Endothelial cell of umbilical vein (primary cell): ENCODE results near the gene LBR. TPM values are rescaled to one million over a fixed set of nuclear protein-coding genes. Genes with fewer than 3 reads are reported as not detected.

Experiments used
- BruUV-seq: library from RNA; stranded (reverse); fragments of 400-500 nt; replicated peaks from 2 replicates; lab custom pipeline; 2021; lab: Mats Ljungman, UMichigan
- CTCF ChIA-PET: fragments of 300-600, 350-600 bp; sonication (Branson Sonifier 250); formaldehyde crosslinking; loops from one replicate; lab custom pipeline; 2021; ENCODE audit warnings: antibody characterized with exemption, inconsistent platforms; lab: Charles Lee
- POLR2A ChIA-PET: fragments of 300-600, 350-600 bp; sonication (Branson Sonifier 250); formaldehyde crosslinking; loops from one replicate; lab custom pipeline; 2021; ENCODE audit warnings: antibody characterized with exemption, inconsistent platforms; lab: Charles Lee
- DNase-seq: peaks from one replicate; pipeline ENCODE4 v3.0.0-alpha.2; 2011; ENCODE audit warnings: low read depth, low spot score
- FAIRE-seq: peaks from 2 replicates; lab custom pipeline; 2011; peaks lifted over from hg19 to GRCh38; lab: Jason Lieb, UNC
- H2AFZ ChIP-seq: 2 replicates; pipeline ENCODE4 v1.6.0; 2012; ENCODE audit warnings: low read depth, low read length, control low read depth, inconsistent platforms
- H3K27ac ChIP-seq: 2 replicates; pipeline ENCODE4 v1.5.1; 2011; ENCODE audit warnings: low read depth, mild to moderate bottlenecking, control low read depth, low read length, moderate library complexity; ENCODE audit not compliant: insufficient read depth
- H3K27me3 ChIP-seq, 2 experiments: 2 replicates each; pipeline versions ENCODE4 v1.6.0 to v1.6.1; 2011; ENCODE audit warnings: low read length in 2 of 2, mixed read lengths in 1 of 2; ENCODE audit not compliant: control insufficient read depth in 2 of 2, insufficient read depth in 2 of 2
- H3K36me3 ChIP-seq, 2 experiments: 2 replicates in 1 of 2; 3 replicates in 1 of 2; pipeline ENCODE4 v1.5.1; 2011; ENCODE audit warnings: low read length in 2 of 2, mild to moderate bottlenecking in 1 of 2, moderate library complexity in 1 of 2; ENCODE audit not compliant: control insufficient read depth in 2 of 2, insufficient read depth in 2 of 2; ENCODE audit errors: extremely low read depth in 1 of 2
- H3K4me1 ChIP-seq: 3 replicates; pipeline ENCODE4 v1.5.1; 2011; ENCODE audit warnings: mild to moderate bottlenecking, low read length; ENCODE audit not compliant: control insufficient read depth, insufficient read depth; ENCODE audit errors: extremely low read depth
- H3K4me2 ChIP-seq: 2 replicates; pipeline ENCODE4 v1.6.1; 2011; ENCODE audit warnings: low read length, control low read depth, mixed read lengths; ENCODE audit not compliant: insufficient read depth
- H3K4me3 ChIP-seq, 3 experiments: fragments of 200-600 bp in 1 of 3; sonication (generic), shearing (Covaris generic) in 1 of 3; replicated peaks in 1 of 3; 2 replicates each; pipeline ENCODE4 v1.5.1; 2011 to 2016; ENCODE audit warnings: control low read depth in 3 of 3, low read length in 3 of 3, mild to moderate bottlenecking in 2 of 3, inconsistent platforms in 1 of 3, low read depth in 1 of 3, moderate library complexity in 1 of 3; ENCODE audit not compliant: insufficient read depth in 1 of 3
- H3K79me2 ChIP-seq: 2 replicates; pipeline ENCODE4 v1.6.0; 2012; ENCODE audit warnings: low read length, inconsistent platforms; ENCODE audit not compliant: control insufficient read depth, insufficient read depth
- H3K9ac ChIP-seq: replicated peaks from 2 replicates; pipeline ENCODE3; 2011; ENCODE audit warnings: low read length, control low read depth; ENCODE audit not compliant: insufficient read depth; ENCODE audit errors: extremely low read depth
- H3K9me1 ChIP-seq: replicated peaks from 3 replicates; pipeline ENCODE4 v1.6.0; 2011; ENCODE audit warnings: mild to moderate bottlenecking, low read length; ENCODE audit not compliant: control insufficient read depth, insufficient read depth; ENCODE audit errors: extremely low read depth
- H3K9me3 ChIP-seq: replicated peaks from 2 replicates; pipeline ENCODE4 v1.5.1; 2012; ENCODE audit warnings: low read length, inconsistent platforms; ENCODE audit not compliant: control insufficient read depth, insufficient read depth
- H4K20me1 ChIP-seq: replicated peaks from 2 replicates; pipeline ENCODE3; 2011; ENCODE audit warnings: mild to moderate bottlenecking, low read length; ENCODE audit not compliant: control insufficient read depth, insufficient read depth; ENCODE audit errors: extremely low read depth
- EZH2 ChIP-seq: IDR thresholded peaks from 2 replicates; pipeline ENCODE4 v1.6.1; 2012; ENCODE audit warnings: borderline replicate concordance, low read depth, mild to moderate bottlenecking, moderate library complexity, low read length, inconsistent platforms; ENCODE audit not compliant: severe bottlenecking
- FOS ChIP-seq: IDR thresholded peaks from 2 replicates; pipeline ENCODE4 v1.6.1; 2011; ENCODE audit warnings: mild to moderate bottlenecking, low read length, moderate library complexity, borderline replicate concordance; ENCODE audit not compliant: insufficient read depth
- GATA2 ChIP-seq: IDR thresholded peaks from 2 replicates; pipeline ENCODE4 v1.7.0; 2011; ENCODE audit warnings: low read depth, mild to moderate bottlenecking, moderate library complexity, mixed read lengths, low read length; ENCODE audit not compliant: insufficient read length, insufficient read depth
- JUN ChIP-seq: IDR thresholded peaks from 2 replicates; pipeline ENCODE4 v1.6.1; 2011; ENCODE audit warnings: borderline replicate concordance, low read depth; ENCODE audit not compliant: insufficient read length, insufficient read depth
- MYC ChIP-seq: IDR thresholded peaks from one replicate; pipeline ENCODE4 v1.6.1; 2011; ENCODE audit warnings: mild to moderate bottlenecking, low read depth, low read length
- POLR2A ChIP-seq: IDR thresholded peaks from 2 replicates; pipeline ENCODE4 v1.6.1; 2012; ENCODE audit warnings: low read depth, mild to moderate bottlenecking, control low read depth, low read length
- POLR2AphosphoS5 ChIP-seq: IDR thresholded peaks from 2 replicates; pipeline ENCODE4 v1.6.1; 2012; ENCODE audit warnings: low read depth, mild to moderate bottlenecking, control low read depth, low read length, moderate library complexity; ENCODE audit not compliant: insufficient read depth
- dilution Hi-C: fragments of 300-500 bp; cut with MboI; formaldehyde crosslinking; loops from one replicate; pipeline ENCODE4 v1.15.0; 2019; ENCODE audit warnings: low sequenced_read_pairs; ENCODE audit not compliant: extremely low pct_ligation_motif_present
- intact Hi-C: fragments of 100-400 bp; cut with micrococcal nuclease; formaldehyde crosslinking; loops from one replicate; pipeline ENCODE4 v1.10.0; 2022
- polyA plus RNA-seq, 4 experiments: library from polyadenylated mRNA; depleted of rRNA in 3 of 4; stranded (reverse) in 3 of 4; unstranded in 1 of 4; fragments of >200 nt; gene quantifications; 2 replicates each; pipeline versions ENCODE4 v1.2.1 to v1.2.3, GENCODE V29; 2011 to 2012; ENCODE audit warnings: missing spikeins in 1 of 4
- total RNA-seq: library from RNA; stranded (reverse); gene quantifications from 2 replicates; pipeline ENCODE4 v1.2.3, GENCODE V29; 2021
- TF ChIP-seq, protein P1 (sequence below): IDR thresholded peaks from 2 replicates; pipeline ENCODE4 v1.6.1; 2011; ENCODE audit not compliant: insufficient read depth, insufficient read length
- TF ChIP-seq, protein P2 (sequence below), 2 donors: IDR thresholded peaks; 1 replicate in 1 of 2; 2 replicates in 1 of 2; pipeline ENCODE4 v1.5.1; 2011; ENCODE audit warnings: low read length in 2 of 2, mild to moderate bottlenecking in 2 of 2, moderate library complexity in 2 of 2, control low read depth in 1 of 2, inconsistent platforms in 1 of 2, low read depth in 1 of 2; ENCODE audit not compliant: insufficient read depth in 1 of 2; ENCODE audit errors: extremely low read depth in 1 of 2

The LBR gene
- total and polyA plus RNA-seq, 2 donors (not counting 3 experiments of a cell fraction or from before 2014, with no cell fraction given) = 53.9 to 119 TPM

DNA sequence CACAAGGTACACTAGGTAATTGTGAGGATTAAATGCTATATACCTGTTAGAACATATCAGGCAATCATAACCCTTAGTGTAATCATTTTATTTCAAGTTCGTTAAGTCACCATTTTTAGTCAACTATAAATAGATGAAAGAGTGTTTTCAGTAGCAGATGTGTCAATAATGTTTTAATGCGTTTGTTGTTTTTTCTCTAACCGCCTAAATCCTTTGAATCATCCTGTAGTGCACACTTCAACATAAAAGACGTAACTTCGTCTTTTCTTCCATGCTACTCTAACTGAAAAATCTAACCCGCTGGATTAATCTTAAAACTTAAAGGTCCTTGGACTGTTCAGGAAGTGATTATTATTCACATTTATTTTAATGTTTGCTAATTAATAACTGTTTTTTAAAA is 7.2 kb upstream of the LBR start:
- Histone ChIP-seq H4K20me1 (no peaks in the 10 kb centered on the region), H3K27ac (no peak overlapping the region), H3K4me3 (no peak overlapping the region), H3K27me3 (peaks cover 1 to 2% of the 10 kb centered on the region in 2 experiments), H2AFZ (no peak overlapping the region), H3K79me2 (no peaks in the 10 kb centered on the region), H3K4me1 (no peaks in the 10 kb centered on the region), H3K36me3 (no peaks in the 10 kb centered on the region), H3K9me3 (no peaks in the 10 kb centered on the region), H3K9me1 (no peaks in the 10 kb centered on the region), H3K9ac (no peak overlapping the region), H3K4me2 (no peak overlapping the region)
- BruUV-seq = no TSS peak
- ChIA-PET POLR2A (no interaction called here), CTCF (no interaction called here)
- FAIRE-seq (no peak), DNase-seq (no peak)
- intact Hi-C loops = no loop called here
- dilution Hi-C loops = no loop called here
- TF ChIP-seq FOS = no peak
- TF ChIP-seq GATA2 = no peak
- TF ChIP-seq EZH2 = no peak
- no peak for TF ChIP-seq MYC
- TF ChIP-seq, protein P1, sequence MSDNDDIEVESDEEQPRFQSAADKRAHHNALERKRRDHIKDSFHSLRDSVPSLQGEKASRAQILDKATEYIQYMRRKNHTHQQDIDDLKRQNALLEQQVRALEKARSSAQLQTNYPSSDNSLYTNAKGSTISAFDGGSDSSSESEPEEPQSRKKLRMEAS = no peak
- TF ChIP-seq POLR2A = no peak
- TF ChIP-seq, protein P2, sequence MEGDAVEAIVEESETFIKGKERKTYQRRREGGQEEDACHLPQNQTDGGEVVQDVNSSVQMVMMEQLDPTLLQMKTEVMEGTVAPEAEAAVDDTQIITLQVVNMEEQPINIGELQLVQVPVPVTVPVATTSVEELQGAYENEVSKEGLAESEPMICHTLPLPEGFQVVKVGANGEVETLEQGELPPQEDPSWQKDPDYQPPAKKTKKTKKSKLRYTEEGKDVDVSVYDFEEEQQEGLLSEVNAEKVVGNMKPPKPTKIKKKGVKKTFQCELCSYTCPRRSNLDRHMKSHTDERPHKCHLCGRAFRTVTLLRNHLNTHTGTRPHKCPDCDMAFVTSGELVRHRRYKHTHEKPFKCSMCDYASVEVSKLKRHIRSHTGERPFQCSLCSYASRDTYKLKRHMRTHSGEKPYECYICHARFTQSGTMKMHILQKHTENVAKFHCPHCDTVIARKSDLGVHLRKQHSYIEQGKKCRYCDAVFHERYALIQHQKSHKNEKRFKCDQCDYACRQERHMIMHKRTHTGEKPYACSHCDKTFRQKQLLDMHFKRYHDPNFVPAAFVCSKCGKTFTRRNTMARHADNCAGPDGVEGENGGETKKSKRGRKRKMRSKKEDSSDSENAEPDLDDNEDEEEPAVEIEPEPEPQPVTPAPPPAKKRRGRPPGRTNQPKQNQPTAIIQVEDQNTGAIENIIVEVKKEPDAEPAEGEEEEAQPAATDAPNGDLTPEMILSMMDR (IDR thresholded peaks at IDR 0.05; ENCODE audit: extremely low read depth in 1 of 2, insufficient read depth in 1 of 2, low read depth in 1 of 2, low read length in 2 of 2) = no peak
- TF ChIP-seq POLR2AphosphoS5 = no peak
- no peak for TF ChIP-seq JUN
